ENCODE data around the gene SFSWAP. TPM values are rescaled to one million over a fixed set of nuclear protein-coding genes. Genes with fewer than 3 reads are reported as not detected.

Gene SFSWAP
- total and polyA plus RNA-seq, 2 of the 13 experiments (the other 11 are each of a cell fraction or from before 2014, with no cell fraction given), result 17.1 to 27.7 TPM

- TF ChIP-seq, protein P1, sequence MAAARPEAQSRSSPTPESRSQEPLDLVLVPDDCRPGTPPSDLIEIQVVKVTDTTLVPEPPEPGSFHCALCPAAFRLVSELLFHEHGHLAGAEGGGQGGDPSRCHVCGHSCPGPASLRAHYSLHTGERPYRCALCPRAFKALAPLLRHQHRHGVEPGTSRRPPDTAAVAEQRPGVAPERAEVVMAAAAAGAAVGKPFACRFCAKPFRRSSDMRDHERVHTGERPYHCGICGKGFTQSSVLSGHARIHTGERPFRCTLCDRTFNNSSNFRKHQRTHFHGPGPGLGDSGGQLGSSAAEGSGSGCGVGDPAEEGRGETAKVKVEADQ (CRISPR knock-in tag; IDR thresholded peaks at IDR 0.05; ENCODE audit: borderline replicate concordance), result no peak
Measured at GRCh38 chr12:131694116-131694838, 16.6 kb upstream of the SFSWAP start (continued).

- Histone ChIP-seq H3K27me3 (ENCODE audit: control insufficient read depth in 1 of 2, insufficient read depth in 2 of 2, low read length in 2 of 2) (peaks cover 2 to 59% of the 10 kb centered on the region in 2 experiments; a peak in 4 of 5 replicates), H3K9ac (ENCODE audit: insufficient read depth, low read depth, low read length) (no peak overlapping the region), H3K79me2 (ENCODE audit: insufficient read depth, low read length) (no peaks in the 10 kb centered on the region), H2AFZ (ENCODE audit: low read length) (no peak overlapping the region), H3K4me2 (ENCODE audit: low read depth, low read length) (no peak overlapping the region), H3K4me1 (ENCODE audit: insufficient read depth, low read length) (no peaks in the 10 kb centered on the region), H3K4me3 (replicated peaks in 1 of 3; ENCODE audit: insufficient read depth in 1 of 3, low read depth in 2 of 3, low read length in 3 of 3) (no peak overlapping the region), H3K9me3 (ENCODE audit: low read length) (no peaks in the 10 kb centered on the region), H3K27ac (ENCODE audit: extremely low read length, insufficient read depth, low read length) (no peak overlapping the region), H4K20me1 (ENCODE audit: insufficient read depth, low read length) (no peaks in the 10 kb centered on the region), H3K36me3 (replicated peaks in 1 of 2; ENCODE audit: control insufficient read depth in 1 of 2, insufficient read depth in 2 of 2, low read length in 2 of 2) (no peaks in the 10 kb centered on the region)
- WGBS (ENCODE audit: low lambda C conversion rate), result 23% methylated on average over 16 of the region's 16 CpGs
- CTCF ChIA-PET (ENCODE audit: low intra/inter-chr PET ratio, low total read pairs), result no interaction called here
- no peak for TF ChIP-seq NR2F2 (IDR thresholded peaks at IDR 0.05; ENCODE audit: borderline replicate concordance, low read depth)
- no peak for TF ChIP-seq FIP1L1 (IDR thresholded peaks at IDR 0.05; ENCODE audit: borderline replicate concordance, insufficient read depth, low read depth, low read length)
- TF ChIP-seq ZNF564 (CRISPR knock-in tag; IDR thresholded peaks at IDR 0.05), result no peak
- TF ChIP-seq ZNF253 (CRISPR knock-in tag; IDR thresholded peaks at IDR 0.05; ENCODE audit: borderline replicate concordance), result no peak
- TF ChIP-seq, protein P2, sequence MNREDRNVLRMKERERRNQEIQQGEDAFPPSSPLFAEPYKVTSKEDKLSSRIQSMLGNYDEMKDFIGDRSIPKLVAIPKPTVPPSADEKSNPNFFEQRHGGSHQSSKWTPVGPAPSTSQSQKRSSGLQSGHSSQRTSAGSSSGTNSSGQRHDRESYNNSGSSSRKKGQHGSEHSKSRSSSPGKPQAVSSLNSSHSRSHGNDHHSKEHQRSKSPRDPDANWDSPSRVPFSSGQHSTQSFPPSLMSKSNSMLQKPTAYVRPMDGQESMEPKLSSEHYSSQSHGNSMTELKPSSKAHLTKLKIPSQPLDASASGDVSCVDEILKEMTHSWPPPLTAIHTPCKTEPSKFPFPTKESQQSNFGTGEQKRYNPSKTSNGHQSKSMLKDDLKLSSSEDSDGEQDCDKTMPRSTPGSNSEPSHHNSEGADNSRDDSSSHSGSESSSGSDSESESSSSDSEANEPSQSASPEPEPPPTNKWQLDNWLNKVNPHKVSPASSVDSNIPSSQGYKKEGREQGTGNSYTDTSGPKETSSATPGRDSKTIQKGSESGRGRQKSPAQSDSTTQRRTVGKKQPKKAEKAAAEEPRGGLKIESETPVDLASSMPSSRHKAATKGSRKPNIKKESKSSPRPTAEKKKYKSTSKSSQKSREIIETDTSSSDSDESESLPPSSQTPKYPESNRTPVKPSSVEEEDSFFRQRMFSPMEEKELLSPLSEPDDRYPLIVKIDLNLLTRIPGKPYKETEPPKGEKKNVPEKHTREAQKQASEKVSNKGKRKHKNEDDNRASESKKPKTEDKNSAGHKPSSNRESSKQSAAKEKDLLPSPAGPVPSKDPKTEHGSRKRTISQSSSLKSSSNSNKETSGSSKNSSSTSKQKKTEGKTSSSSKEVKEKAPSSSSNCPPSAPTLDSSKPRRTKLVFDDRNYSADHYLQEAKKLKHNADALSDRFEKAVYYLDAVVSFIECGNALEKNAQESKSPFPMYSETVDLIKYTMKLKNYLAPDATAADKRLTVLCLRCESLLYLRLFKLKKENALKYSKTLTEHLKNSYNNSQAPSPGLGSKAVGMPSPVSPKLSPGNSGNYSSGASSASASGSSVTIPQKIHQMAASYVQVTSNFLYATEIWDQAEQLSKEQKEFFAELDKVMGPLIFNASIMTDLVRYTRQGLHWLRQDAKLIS (CRISPR knock-in tag; IDR thresholded peaks at IDR 0.05), result no peak
- no peak for TF ChIP-seq ZBTB25 (CRISPR knock-in tag; IDR thresholded peaks at IDR 0.05)
- no peak for TF ChIP-seq HDAC6 (IDR thresholded peaks at IDR 0.05; ENCODE audit: low read depth, low read length)
- BruUV-seq (replicated peaks), result no TSS peak
- ATAC-seq, result no peak
- in situ Hi-C loops (cut with HindIII; ENCODE audit: extremely low pct_ligation_motif_present, low pct_unique_long_range_greater_than_20kb) (no loop called here), intact Hi-C loops (cut with micrococcal nuclease; ENCODE audit: unreplicated experiment) (no loop called here)
- POLR2A ChIA-PET, result no interaction called here
- no peak for FAIRE-seq
- no peak for DNase-seq (ENCODE audit: low spot score)
Measured at GRCh38 chr12:131695968-131696367, 14.9 kb upstream of the SFSWAP start.
